OCI-LY1 (cell line): Measurements from ENCODE around the gene LCN6.

Experiments
- H2AFZ ChIP-seq: fragments of 200-600 bp; sonication (generic), shearing (Covaris generic); 2 replicates; pipeline ENCODE4 v1.6.0; 2014; ENCODE audit warnings: antibody characterized with exemption, mild to moderate bottlenecking, low read length
- H3F3A ChIP-seq: fragments of 200-600 bp; sonication (generic), shearing (Covaris generic); 2 replicates; pipeline ENCODE4 v1.6.0; 2014; ENCODE audit warnings: mild to moderate bottlenecking, antibody characterized with exemption, low read length, moderate library complexity; ENCODE audit not compliant: insufficient read depth
- H3K27ac ChIP-seq: fragments of 200-600 bp; sonication (generic); 2 replicates; pipeline ENCODE4 v1.5.1; 2014; ENCODE audit warnings: low read length, mixed run types, mild to moderate bottlenecking, low read depth; ENCODE audit not compliant: poor library complexity, severe bottlenecking
- H3K27me3 ChIP-seq: fragments of 200-600 bp; sonication (generic); 2 replicates; pipeline ENCODE4 v1.6.0; 2014; ENCODE audit warnings: antibody characterized with exemption, mild to moderate bottlenecking, low read length, moderate library complexity; ENCODE audit not compliant: insufficient read depth
- H3K36me3 ChIP-seq: fragments of 200-600 bp; sonication (generic); 2 replicates; pipeline ENCODE4 v1.6.1; 2014; ENCODE audit warnings: mild to moderate bottlenecking, antibody characterized with exemption, low read length, moderate library complexity, mixed read lengths; ENCODE audit not compliant: insufficient read depth
- H3K4me1 ChIP-seq: fragments of 200-600 bp; sonication (generic); 2 replicates; pipeline ENCODE4 v1.5.1; 2014; ENCODE audit warnings: mild to moderate bottlenecking, low read length, moderate library complexity; ENCODE audit not compliant: insufficient read depth, severe bottlenecking
- H3K4me2 ChIP-seq: fragments of 200-600 bp; sonication (generic), shearing (Covaris generic); 2 replicates; pipeline ENCODE4 v1.6.1; 2014; ENCODE audit warnings: low read length
- H3K4me3 ChIP-seq: fragments of 200-600 bp; sonication (generic); 2 replicates; pipeline ENCODE4 v1.5.1; 2014; ENCODE audit warnings: low read length, low read depth, mild to moderate bottlenecking, mixed read lengths; ENCODE audit not compliant: poor library complexity, severe bottlenecking
- H3K79me2 ChIP-seq: fragments of 200-600 bp; shearing (Covaris generic); 2 replicates; pipeline ENCODE4 v1.6.1; 2016; ENCODE audit warnings: mixed run types, low read length, mixed read lengths; ENCODE audit not compliant: insufficient read depth
- H3K9ac ChIP-seq: fragments of 200-600 bp; sonication (generic), shearing (Covaris generic); 2 replicates; pipeline ENCODE4 v1.6.1; 2014; ENCODE audit warnings: mild to moderate bottlenecking, low read length, mixed read lengths
- H3K9me2 ChIP-seq: fragments of 200-600 bp; sonication (generic), shearing (Covaris generic); 2 replicates; pipeline ENCODE4 v1.6.1; 2014; ENCODE audit warnings: low read depth, mild to moderate bottlenecking, low read length, mixed read lengths
- H3K9me3 ChIP-seq: fragments of 200-600 bp; shearing (Covaris generic); 2 replicates; pipeline ENCODE4 v1.6.1; 2014; ENCODE audit warnings: low read length, mixed read lengths
- H4K20me1 ChIP-seq: fragments of 200-600 bp; sonication (generic), shearing (Covaris generic); 2 replicates; pipeline ENCODE4 v1.6.0; 2016; ENCODE audit warnings: mild to moderate bottlenecking, low read length; ENCODE audit not compliant: insufficient read depth
- CTCF ChIP-seq: fragments of 200-600 bp; sonication (generic), shearing (Covaris generic); IDR thresholded peaks from 2 replicates; pipeline ENCODE4 v1.5.1; 2017; ENCODE audit warnings: mild to moderate bottlenecking, antibody characterized with exemption, low read length, moderate library complexity, mixed read lengths
- EZH2 ChIP-seq: fragments of 200-600 bp; sonication (generic), shearing (Covaris generic); IDR thresholded peaks from 2 replicates; pipeline ENCODE4 v1.8.0; 2017; ENCODE audit warnings: borderline replicate concordance, mixed run types, mild to moderate bottlenecking, antibody characterized with exemption, low read length, moderate library complexity, mixed read lengths

The LCN6 gene

GRCh38 chr9:136729144-136729543, 19.2 kb downstream of the LCN6 start:
- Histone ChIP-seq H3F3A (no peaks in the 10 kb centered on the region), H3K9me2 (no peaks in the 10 kb centered on the region), H2AFZ (no peak overlapping the region), H3K9ac (peak overlapping the region; percentile 99; the same call in 1 of the 2 replicates), H3K79me2 (no peaks in the 10 kb centered on the region), H4K20me1 (no peaks in the 10 kb centered on the region), H3K27me3 (no peaks in the 10 kb centered on the region), H3K27ac (no peak overlapping the region), H3K4me3 (peak overlapping the region; percentile 100), H3K4me1 (peaks cover 27% of the 10 kb centered on the region), H3K4me2 (peak overlapping the region; percentile 99), H3K36me3 (peaks cover 33% of the 10 kb centered on the region), H3K9me3 (no peaks in the 10 kb centered on the region)
- TF ChIP-seq EZH2 (no peak), CTCF (no peak)

GRCh38 chr9:136728548-136729123, 19.7 kb downstream of the LCN6 start:
- TF ChIP-seq EZH2, result no peak
- no peak for TF ChIP-seq CTCF
- Histone ChIP-seq H3K27ac (no peak overlapping the region), H3K9me3 (no peaks in the 10 kb centered on the region), H3K79me2 (no peaks in the 10 kb centered on the region), H3K4me1 (peaks cover 27% of the 10 kb centered on the region), H3K9ac (peak overlapping the region; percentile 99), H2AFZ (no peak overlapping the region), H3K4me3 (peak overlapping the region; percentile 100), H3F3A (no peaks in the 10 kb centered on the region), H3K36me3 (peaks cover 38% of the 10 kb centered on the region), H4K20me1 (no peaks in the 10 kb centered on the region), H3K27me3 (no peaks in the 10 kb centered on the region), H3K4me2 (peak overlapping the region; percentile 99), H3K9me2 (no peaks in the 10 kb centered on the region)

DNA sequence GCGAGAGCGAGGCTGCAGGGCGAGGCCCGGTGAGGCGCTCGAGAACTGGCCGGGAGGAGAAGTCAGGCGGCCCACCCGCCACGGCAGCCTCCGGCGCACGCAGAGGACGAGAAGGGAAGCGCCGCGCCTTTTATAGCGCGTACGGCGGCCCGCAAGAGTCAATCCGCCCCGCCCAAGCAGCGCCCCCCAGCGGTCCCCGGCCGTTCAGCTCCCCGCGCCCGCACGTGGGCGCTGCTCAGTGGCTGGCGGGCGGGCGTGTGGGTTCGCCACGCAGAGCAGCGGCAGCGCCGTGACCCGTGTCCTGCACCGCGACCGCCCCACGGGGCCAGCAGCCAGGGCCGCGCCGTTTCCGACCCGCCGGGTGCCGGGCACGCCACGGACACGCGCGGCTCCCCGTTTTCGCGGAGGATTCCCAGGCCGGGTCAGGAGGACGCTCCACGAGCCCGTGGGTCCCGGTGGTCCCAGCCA, 20.2 kb downstream of the LCN6 start:
- H3K4me2 ChIP-seq, result peak overlapping the region; percentile 99
- peak; percentile 82 for TF ChIP-seq CTCF
- no peak for TF ChIP-seq EZH2

More for the DNA sequence above, 20.2 kb downstream of the LCN6 start:
- H3F3A ChIP-seq, result no peaks in the 10 kb centered on the region
- H3K27ac ChIP-seq, result no peak overlapping the region
- H3K9ac ChIP-seq, result peak overlapping the region; percentile 99
- H3K4me1 ChIP-seq, result peaks cover 27% of the 10 kb centered on the region
- H3K27me3 ChIP-seq, result no peaks in the 10 kb centered on the region
- H3K36me3 ChIP-seq, result peaks cover 44% of the 10 kb centered on the region
- peak overlapping the region; percentile 100 for H3K4me3 ChIP-seq
- H2AFZ ChIP-seq, result no peak overlapping the region
- H3K79me2 ChIP-seq, result no peaks in the 10 kb centered on the region
- H4K20me1 ChIP-seq, result no peaks in the 10 kb centered on the region
- no peaks in the 10 kb centered on the region for H3K9me3 ChIP-seq
- H3K9me2 ChIP-seq, result no peaks in the 10 kb centered on the region
